HG03442 (cell line): Measurements from ENCODE around the gene GCHFR.

ENCODE experiments used
- ATAC-seq: cut with Tn5 transposase; IDR thresholded peaks from one replicate; pipeline ENCODE4 v1.9.1; 2021; ENCODE audit warnings: mild to moderate bottlenecking, moderate library complexity; ENCODE audit not compliant: unreplicated experiment

Gene GCHFR

GRCh38 chr15:40808861-40809450, 45.1 kb downstream of the GCHFR start:
- no peak for ATAC-seq

- ATAC-seq, result no peak
These were observed 49.0 kb downstream of the GCHFR start for GRCh38 chr15:40812721-40813425.

DNA sequence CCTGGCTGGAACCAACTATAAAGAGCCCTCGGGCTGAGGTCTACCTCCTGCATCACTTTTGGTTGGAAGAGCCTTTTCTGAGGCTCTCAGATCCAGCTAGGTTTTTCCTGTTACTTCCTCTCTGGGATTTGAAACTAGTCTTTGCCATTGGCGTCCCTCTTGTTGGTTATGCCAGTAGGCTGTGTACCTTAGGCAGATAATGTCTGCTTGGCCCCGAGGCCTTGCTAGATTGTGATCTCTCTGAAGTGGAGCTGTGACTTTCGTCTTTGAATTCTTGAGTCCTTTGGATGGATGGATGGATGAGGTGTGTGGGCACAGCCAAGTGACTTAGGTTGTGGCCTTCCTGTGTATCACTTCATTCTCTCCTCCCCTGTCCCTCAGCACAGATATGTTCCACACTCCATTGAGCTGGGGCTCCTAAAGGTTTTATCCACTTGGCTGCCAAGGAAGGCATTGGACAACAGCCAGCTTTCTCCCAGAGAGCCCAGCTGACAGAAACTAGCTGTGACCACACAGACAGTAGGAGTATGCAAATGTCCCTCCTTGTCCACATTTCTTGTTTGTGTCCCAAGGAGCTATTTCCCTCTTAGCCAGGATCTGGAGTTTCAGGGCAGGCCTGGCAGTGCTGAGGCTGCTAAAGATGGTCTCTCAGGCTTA, 51.3 kb downstream of the GCHFR start:
- no peak for ATAC-seq
